ENCODE results near the gene PPP2R5D. TPM values are rescaled to one million over a fixed set of nuclear protein-coding genes. Genes with fewer than 3 reads are reported as not detected.

Gene PPP2R5D
- total and polyA plus RNA-seq, 2 of the 8 experiments (the other 6 are each of a cell fraction or from before 2014, with no cell fraction given) = 52.1 to 55.7 TPM

DNA sequence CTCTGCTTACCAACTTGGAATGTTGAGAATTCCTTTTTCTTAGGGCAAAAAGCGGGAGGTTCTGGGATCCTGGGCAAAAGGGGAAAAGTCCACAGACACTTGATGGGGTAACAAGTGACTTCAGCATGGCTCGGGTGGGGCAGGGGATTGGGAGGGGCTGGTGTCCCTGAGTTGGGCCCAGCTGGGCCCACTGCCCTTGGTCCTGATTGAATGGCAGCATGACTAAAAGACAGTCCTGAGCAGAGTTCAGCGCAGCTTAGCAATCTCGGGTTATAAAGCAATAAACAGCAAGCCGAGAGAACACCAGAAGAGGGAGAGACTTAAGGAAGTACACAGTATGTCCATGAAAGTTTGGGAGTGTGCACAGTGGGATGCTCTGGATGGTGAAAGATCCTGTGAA lies 5.6 kb downstream of the PPP2R5D start (continued):
- no peak for TF ChIP-seq HDAC2 (IDR thresholded peaks at IDR 0.05; ENCODE audit: borderline replicate concordance in 1 of 2, low read depth in 2 of 2, low read length in 2 of 2)
- no peak for TF ChIP-seq TEAD4 (IDR thresholded peaks at IDR 0.05; ENCODE audit: low read depth, low read length)

Measured in H1 (cell line).